NCI-H460 (cell line): Measurements from ENCODE around the gene DNAI2. TPM values are rescaled to one million over a fixed set of nuclear protein-coding genes. Genes with fewer than 3 reads are reported as not detected.
A peak's percentile ranks its signal among the peaks of the same experiment; 100 is the strongest.

ENCODE experiments used
- DNase-seq: peaks from one replicate; pipeline ENCODE4 v3.0.0-alpha.2; 2016; ENCODE audit warnings: low read depth; ENCODE audit errors: extremely low read depth
- total RNA-seq: library from RNA; depleted of rRNA; stranded (reverse); fragments of >200 nt; shearing (Covaris generic); gene quantifications from 2 replicates; pipeline ENCODE4 v1.2.3, GENCODE V29; 2014

The DNAI2 gene
- total RNA-seq, 1 experiment from 2014 or later, result not detected

- DNase-seq, result no peak
Observed at GRCh38 chr17:74303305-74303704, 29.3 kb downstream of the DNAI2 start.

GRCh38 chr17:74304184-74304583 lies 30.1 kb downstream of the DNAI2 start:
- DNase-seq, result no peak

- no peak for DNase-seq
Observed at GRCh38 chr17:74305865-74306654, 32.0 kb downstream of the DNAI2 start.

- DNase-seq, result no peak
Observed at GRCh38 chr17:74307984-74308773, 34.1 kb downstream of the DNAI2 start.

GRCh38 chr17:74309902-74310301 lies 35.9 kb downstream of the DNAI2 start:
- DNase-seq, result no peak

- no peak for DNase-seq
Observed at GRCh38 chr17:74314877-74315276, 40.8 kb downstream of the DNAI2 start.

GRCh38 chr17:74316220-74316619 lies 42.2 kb downstream of the DNAI2 start:
- no peak for DNase-seq

- no peak for DNase-seq
Observed at GRCh38 chr17:74317071-74317470, 43.0 kb downstream of the DNAI2 start.

- DNase-seq, result no peak
Observed at GRCh38 chr17:74318391-74318790, 44.4 kb downstream of the DNAI2 start.

GRCh38 chr17:74324521-74324920 lies 50.5 kb downstream of the DNAI2 start:
- no peak for DNase-seq

GRCh38 chr17:74325376-74325742 lies 51.3 kb downstream of the DNAI2 start:
- no peak for DNase-seq

- DNase-seq, result peak; percentile 28
Observed at GRCh38 chr17:74325743-74326379, 51.8 kb downstream of the DNAI2 start, which contains the start of gene KIF19. Gene KIF19 (plus strand): TSS chr17:74326226. CDS start chr17:74326350, 124 bp downstream.

GRCh38 chr17:74326506-74326905 lies 52.5 kb downstream of the DNAI2 start:
- no peak for DNase-seq

GRCh38 chr17:74328487-74328886 lies 54.5 kb downstream of the DNAI2 start:
- no peak for DNase-seq

GRCh38 chr17:74329378-74329777 lies 55.3 kb downstream of the DNAI2 start:
- no peak for DNase-seq

- DNase-seq, result no peak
Observed at GRCh38 chr17:74330446-74330845, 56.4 kb downstream of the DNAI2 start.

- no peak for DNase-seq
Observed at GRCh38 chr17:74332017-74332650, 58.1 kb downstream of the DNAI2 start.

- no peak for DNase-seq
Observed at GRCh38 chr17:74332763-74333283, 58.8 kb downstream of the DNAI2 start.

- no peak for DNase-seq
Observed at GRCh38 chr17:74334393-74335039, 60.5 kb downstream of the DNAI2 start.

- DNase-seq, result no peak
Observed at GRCh38 chr17:74335529-74336062, 61.6 kb downstream of the DNAI2 start.
